Measurements from ENCODE around the gene SP8. TPM values are rescaled to one million over a fixed set of nuclear protein-coding genes. Genes with fewer than 3 reads are reported as not detected.
A peak's percentile ranks its signal among the peaks of the same experiment; 100 is the strongest.

Gene SP8
- total and polyA plus RNA-seq, 9 of the 15 experiments (the other 6 are each of a cell fraction or from before 2014, with no cell fraction given), result 0.04 to 1.2 (median 0.19) TPM

DNA sequence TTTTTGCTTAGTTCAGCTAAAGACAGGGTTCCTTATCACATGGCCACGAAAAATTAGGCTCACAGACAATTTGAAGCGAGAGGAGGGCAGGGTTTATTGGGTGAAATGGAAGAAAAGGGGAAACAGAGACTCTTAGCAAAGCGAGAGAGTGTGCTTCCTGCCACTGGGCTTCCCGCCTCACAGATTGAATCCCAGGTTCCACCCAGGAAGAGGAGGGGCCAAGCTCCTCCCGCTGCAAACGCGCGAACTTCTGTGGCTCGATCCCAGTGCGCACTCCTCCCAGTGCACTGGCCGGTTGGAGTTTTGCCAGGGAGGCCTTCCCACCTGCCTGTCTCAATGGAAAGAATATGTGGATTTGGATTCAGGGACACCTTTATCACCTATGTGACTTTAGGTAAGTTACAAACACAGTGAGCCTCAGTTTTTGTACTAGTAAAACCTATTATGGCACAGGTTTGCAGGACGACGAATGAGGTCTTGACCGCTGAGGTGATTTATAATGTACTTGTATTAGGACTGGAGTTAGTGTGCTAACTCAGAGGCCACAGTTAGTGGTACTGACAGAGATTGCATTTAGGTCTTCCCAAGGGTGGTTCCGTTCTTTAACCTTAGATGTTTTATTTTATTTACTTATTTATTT lies 48.5 kb upstream of the SP8 start (continued):
- TF ChIP-seq, protein P1, sequence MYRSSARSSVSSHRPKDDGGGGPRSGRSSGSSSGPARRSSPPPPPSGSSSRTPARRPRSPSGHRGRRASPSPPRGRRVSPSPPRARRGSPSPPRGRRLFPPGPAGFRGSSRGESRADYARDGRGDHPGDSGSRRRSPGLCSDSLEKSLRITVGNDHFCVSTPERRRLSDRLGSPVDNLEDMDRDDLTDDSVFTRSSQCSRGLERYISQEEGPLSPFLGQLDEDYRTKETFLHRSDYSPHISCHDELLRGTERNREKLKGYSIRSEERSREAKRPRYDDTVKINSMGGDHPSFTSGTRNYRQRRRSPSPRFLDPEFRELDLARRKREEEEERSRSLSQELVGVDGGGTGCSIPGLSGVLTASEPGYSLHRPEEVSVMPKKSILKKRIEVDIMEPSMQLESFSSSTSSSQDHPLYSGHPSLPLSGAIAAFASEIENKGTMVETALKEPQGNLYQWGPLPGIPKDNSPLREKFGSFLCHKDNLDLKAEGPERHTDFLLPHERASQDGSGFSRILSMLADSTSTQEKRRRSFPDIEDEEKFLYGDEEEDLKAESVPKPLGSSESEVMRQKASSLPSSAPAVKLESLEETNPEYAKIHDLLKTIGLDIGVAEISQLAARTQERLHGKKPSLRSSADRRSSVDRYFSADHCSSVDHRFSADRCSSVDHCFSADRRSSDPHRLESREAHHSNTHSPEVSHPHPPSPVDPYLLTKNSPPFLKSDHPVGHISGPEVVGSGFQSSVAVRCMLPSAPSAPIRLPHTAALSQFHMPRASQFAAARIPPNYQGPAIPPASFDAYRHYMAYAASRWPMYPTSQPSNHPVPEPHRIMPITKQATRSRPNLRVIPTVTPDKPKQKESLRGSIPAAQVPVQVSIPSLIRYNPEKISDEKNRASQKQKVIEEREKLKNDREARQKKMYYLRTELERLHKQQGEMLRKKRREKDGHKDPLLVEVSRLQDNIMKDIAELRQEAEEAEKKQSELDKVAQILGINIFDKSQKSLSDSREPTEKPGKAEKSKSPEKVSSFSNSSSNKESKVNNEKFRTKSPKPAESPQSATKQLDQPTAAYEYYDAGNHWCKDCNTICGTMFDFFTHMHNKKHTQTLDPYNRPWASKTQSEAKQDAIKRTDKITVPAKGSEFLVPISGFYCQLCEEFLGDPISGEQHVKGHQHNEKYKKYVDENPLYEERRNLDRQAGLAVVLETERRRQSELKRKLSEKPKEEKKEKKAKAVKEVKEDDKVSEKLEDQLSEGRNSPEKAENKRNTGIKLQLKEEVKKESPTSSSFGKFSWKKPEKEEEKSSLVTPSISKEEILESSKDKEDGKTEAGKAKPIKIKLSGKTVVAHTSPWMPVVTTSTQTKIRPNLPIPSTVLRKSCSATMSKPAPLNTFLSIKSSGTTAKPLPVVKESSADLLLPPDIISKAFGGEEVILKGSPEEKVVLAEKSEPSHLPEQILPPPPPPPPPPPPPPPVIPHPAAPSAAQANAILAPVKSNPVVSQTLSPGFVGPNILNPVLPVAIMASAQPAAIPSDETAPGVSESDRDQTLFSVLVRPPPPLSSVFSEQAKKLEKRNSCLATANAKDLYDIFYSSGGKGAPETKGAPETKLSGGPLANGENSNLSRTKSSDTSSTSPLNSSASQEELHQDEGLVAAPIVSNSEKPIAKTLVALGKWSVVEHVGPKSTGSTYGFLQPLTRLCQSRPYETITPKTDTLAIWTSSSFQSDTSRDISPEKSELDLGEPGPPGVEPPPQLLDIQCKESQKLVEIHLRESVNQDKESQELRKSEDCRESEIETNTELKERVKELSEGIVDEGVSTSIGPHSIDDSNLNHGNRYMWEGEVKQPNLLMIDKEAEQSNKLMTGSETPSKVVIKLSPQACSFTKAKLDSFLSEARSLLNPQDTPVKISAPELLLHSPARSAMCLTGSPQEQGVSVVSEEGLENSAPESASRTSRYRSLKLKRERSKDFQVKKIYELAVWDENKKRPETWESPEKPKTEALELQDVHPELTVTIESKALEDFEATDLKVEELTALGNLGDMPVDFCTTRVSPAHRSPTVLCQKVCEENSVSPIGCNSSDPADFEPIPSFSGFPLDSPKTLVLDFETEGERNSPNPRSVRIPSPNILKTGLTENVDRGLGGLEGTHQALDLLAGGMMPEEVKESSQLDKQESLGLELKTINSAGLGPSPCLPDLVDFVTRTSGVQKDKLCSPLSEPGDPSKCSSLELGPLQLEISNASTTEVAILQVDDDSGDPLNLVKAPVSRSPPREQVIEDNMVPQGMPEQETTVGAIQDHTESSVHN (IDR thresholded peaks at IDR 0.05; ENCODE audit: borderline replicate concordance in 1 of 2, low read depth in 1 of 2), result no peak
- TF ChIP-seq CBX8 (IDR thresholded peaks at IDR 0.05; ENCODE audit: borderline replicate concordance, extremely low read depth, low read depth, low read length, poor library complexity, severe bottlenecking) (no peak), KDM4B (IDR thresholded peaks at IDR 0.05; ENCODE audit: borderline replicate concordance in 2 of 2, low read depth in 1 of 2) (no peak), FOXA3 (CRISPR knock-in tag; conservative IDR thresholded peaks at IDR 0.05 in 1 of 2, IDR thresholded peaks at IDR 0.05 in 1 of 2) (no peak)
- TF ChIP-seq, protein P2, sequence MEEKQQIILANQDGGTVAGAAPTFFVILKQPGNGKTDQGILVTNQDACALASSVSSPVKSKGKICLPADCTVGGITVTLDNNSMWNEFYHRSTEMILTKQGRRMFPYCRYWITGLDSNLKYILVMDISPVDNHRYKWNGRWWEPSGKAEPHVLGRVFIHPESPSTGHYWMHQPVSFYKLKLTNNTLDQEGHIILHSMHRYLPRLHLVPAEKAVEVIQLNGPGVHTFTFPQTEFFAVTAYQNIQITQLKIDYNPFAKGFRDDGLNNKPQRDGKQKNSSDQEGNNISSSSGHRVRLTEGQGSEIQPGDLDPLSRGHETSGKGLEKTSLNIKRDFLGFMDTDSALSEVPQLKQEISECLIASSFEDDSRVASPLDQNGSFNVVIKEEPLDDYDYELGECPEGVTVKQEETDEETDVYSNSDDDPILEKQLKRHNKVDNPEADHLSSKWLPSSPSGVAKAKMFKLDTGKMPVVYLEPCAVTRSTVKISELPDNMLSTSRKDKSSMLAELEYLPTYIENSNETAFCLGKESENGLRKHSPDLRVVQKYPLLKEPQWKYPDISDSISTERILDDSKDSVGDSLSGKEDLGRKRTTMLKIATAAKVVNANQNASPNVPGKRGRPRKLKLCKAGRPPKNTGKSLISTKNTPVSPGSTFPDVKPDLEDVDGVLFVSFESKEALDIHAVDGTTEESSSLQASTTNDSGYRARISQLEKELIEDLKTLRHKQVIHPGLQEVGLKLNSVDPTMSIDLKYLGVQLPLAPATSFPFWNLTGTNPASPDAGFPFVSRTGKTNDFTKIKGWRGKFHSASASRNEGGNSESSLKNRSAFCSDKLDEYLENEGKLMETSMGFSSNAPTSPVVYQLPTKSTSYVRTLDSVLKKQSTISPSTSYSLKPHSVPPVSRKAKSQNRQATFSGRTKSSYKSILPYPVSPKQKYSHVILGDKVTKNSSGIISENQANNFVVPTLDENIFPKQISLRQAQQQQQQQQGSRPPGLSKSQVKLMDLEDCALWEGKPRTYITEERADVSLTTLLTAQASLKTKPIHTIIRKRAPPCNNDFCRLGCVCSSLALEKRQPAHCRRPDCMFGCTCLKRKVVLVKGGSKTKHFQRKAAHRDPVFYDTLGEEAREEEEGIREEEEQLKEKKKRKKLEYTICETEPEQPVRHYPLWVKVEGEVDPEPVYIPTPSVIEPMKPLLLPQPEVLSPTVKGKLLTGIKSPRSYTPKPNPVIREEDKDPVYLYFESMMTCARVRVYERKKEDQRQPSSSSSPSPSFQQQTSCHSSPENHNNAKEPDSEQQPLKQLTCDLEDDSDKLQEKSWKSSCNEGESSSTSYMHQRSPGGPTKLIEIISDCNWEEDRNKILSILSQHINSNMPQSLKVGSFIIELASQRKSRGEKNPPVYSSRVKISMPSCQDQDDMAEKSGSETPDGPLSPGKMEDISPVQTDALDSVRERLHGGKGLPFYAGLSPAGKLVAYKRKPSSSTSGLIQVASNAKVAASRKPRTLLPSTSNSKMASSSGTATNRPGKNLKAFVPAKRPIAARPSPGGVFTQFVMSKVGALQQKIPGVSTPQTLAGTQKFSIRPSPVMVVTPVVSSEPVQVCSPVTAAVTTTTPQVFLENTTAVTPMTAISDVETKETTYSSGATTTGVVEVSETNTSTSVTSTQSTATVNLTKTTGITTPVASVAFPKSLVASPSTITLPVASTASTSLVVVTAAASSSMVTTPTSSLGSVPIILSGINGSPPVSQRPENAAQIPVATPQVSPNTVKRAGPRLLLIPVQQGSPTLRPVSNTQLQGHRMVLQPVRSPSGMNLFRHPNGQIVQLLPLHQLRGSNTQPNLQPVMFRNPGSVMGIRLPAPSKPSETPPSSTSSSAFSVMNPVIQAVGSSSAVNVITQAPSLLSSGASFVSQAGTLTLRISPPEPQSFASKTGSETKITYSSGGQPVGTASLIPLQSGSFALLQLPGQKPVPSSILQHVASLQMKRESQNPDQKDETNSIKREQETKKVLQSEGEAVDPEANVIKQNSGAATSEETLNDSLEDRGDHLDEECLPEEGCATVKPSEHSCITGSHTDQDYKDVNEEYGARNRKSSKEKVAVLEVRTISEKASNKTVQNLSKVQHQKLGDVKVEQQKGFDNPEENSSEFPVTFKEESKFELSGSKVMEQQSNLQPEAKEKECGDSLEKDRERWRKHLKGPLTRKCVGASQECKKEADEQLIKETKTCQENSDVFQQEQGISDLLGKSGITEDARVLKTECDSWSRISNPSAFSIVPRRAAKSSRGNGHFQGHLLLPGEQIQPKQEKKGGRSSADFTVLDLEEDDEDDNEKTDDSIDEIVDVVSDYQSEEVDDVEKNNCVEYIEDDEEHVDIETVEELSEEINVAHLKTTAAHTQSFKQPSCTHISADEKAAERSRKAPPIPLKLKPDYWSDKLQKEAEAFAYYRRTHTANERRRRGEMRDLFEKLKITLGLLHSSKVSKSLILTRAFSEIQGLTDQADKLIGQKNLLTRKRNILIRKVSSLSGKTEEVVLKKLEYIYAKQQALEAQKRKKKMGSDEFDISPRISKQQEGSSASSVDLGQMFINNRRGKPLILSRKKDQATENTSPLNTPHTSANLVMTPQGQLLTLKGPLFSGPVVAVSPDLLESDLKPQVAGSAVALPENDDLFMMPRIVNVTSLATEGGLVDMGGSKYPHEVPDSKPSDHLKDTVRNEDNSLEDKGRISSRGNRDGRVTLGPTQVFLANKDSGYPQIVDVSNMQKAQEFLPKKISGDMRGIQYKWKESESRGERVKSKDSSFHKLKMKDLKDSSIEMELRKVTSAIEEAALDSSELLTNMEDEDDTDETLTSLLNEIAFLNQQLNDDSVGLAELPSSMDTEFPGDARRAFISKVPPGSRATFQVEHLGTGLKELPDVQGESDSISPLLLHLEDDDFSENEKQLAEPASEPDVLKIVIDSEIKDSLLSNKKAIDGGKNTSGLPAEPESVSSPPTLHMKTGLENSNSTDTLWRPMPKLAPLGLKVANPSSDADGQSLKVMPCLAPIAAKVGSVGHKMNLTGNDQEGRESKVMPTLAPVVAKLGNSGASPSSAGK (IDR thresholded peaks at IDR 0.05), result peak; percentile 84
